ENCODE measurements around the gene IMP3.
A peak's percentile ranks its signal among the peaks of the same experiment; 100 is the strongest.

Gene IMP3

GRCh38 chr15:75672646-75673425 lies 32.8 kb upstream of the IMP3 start:
- no peak overlapping the region for H3K9ac ChIP-seq (ENCODE audit: low read depth in 1 of 2, low read length in 2 of 2)
- no peaks in the 10 kb centered on the region for H3K9me3 ChIP-seq (ENCODE audit: control insufficient read depth in 2 of 2, low read length in 2 of 2)
- H3K27me3 ChIP-seq (ENCODE audit: control insufficient read depth in 2 of 2, insufficient read depth in 2 of 2, low read length in 2 of 2): no peaks in the 10 kb centered on the region
- peak overlapping the region; percentile 33 to 56 for H3K27ac ChIP-seq (ENCODE audit: low read depth in 2 of 2, low read length in 2 of 2)
- H3K36me3 ChIP-seq (ENCODE audit: control insufficient read depth in 2 of 2, insufficient read depth in 2 of 2, low read length in 2 of 2): no peaks in the 10 kb centered on the region
- no peak overlapping the region for H3K4me3 ChIP-seq (ENCODE audit: low read length in 2 of 2)
- peaks cover 4 to 6% of the 10 kb centered on the region in 2 donors for H3K4me1 ChIP-seq (ENCODE audit: control insufficient read depth in 2 of 2, insufficient read depth in 2 of 2, low read length in 2 of 2)

DNA sequence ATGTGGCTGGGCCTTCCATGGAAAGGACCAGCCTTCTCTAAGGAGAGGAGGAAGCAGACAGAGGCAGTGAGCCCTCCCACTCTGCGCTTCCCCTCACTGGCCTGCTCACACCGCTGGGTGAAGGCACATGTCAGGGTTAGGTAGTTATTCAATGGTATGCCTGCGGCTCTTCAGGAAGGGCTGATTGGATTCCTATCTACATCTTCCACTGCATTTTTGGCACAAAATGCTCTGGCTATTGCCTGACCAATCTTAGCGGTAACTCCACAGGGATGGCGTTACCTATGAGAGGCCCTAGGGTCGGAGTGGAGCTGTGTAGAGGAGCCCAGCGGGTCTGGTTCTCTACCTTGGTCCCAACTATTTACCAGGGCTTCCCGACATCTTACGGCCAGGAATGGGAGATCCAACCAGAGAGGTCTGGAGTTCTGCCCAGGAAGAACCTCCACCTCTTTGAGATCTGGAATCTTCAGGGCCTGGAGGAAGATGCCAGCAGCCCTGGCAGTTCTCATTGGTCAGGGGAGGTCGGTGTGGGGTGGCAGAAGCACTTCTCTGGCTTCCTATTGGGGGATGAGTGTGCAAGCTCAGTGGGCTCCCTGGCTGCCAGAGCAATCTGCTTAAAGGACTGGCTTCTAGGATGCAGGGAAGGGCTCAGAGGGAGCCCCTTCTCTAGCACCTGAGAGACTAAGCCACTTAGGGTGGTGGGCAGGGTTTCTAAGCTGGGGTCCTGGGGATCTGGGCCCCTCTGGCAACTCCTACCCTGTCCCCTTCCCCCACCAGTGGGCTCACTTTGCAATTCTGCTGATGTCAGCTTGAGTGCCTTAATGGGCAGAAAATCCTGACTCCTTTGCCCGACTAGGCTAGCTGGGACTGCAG lies 31.9 kb upstream of the IMP3 start:
- Histone ChIP-seq H3K27me3 (ENCODE audit: control insufficient read depth in 2 of 2, insufficient read depth in 2 of 2, low read length in 2 of 2) (no peaks in the 10 kb centered on the region), H3K4me1 (ENCODE audit: control insufficient read depth in 2 of 2, insufficient read depth in 2 of 2, low read length in 2 of 2) (peaks cover 10 to 15% of the 10 kb centered on the region in 2 donors), H3K27ac (ENCODE audit: low read depth in 2 of 2, low read length in 2 of 2) (no peak overlapping the region), H3K9ac (ENCODE audit: low read depth in 1 of 2, low read length in 2 of 2) (no peak overlapping the region), H3K4me3 (ENCODE audit: low read length in 2 of 2) (no peak overlapping the region), H3K36me3 (ENCODE audit: control insufficient read depth in 2 of 2, insufficient read depth in 2 of 2, low read length in 2 of 2) (no peaks in the 10 kb centered on the region), H3K9me3 (ENCODE audit: control insufficient read depth in 2 of 2, low read length in 2 of 2) (no peaks in the 10 kb centered on the region)

DNA sequence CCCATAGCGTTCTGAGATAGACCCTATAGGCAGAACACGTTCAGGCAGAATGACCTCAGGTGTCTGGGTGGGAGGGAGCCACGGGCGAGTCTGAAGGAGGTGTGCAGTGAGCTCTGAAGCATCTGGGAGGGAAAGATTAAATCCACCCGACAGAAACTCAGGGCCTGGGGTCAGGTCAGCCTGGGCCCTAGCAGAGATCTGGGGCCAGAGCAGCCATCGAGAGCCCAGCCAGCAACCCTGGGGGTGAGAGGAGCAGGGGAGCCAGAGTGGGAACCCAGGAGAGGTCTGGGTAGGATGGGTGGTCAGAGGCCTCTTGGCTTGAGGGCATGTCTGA lies 29.8 kb upstream of the IMP3 start:
- Histone ChIP-seq H3K27ac (ENCODE audit: low read depth in 2 of 2, low read length in 2 of 2) (no peak overlapping the region), H3K36me3 (ENCODE audit: control insufficient read depth in 2 of 2, insufficient read depth in 2 of 2, low read length in 2 of 2) (no peaks in the 10 kb centered on the region), H3K4me1 (ENCODE audit: control insufficient read depth in 2 of 2, insufficient read depth in 2 of 2, low read length in 2 of 2) (peaks cover 16 to 28% of the 10 kb centered on the region in 2 donors), H3K9me3 (ENCODE audit: control insufficient read depth in 2 of 2, low read length in 2 of 2) (no peaks in the 10 kb centered on the region), H3K9ac (ENCODE audit: low read depth in 1 of 2, low read length in 2 of 2) (no peak overlapping the region), H3K27me3 (ENCODE audit: control insufficient read depth in 2 of 2, insufficient read depth in 2 of 2, low read length in 2 of 2) (no peaks in the 10 kb centered on the region), H3K4me3 (ENCODE audit: low read length in 2 of 2) (no peak overlapping the region)

- no peaks in the 10 kb centered on the region for H3K9me3 ChIP-seq (ENCODE audit: control insufficient read depth in 2 of 2, low read length in 2 of 2)
- H3K4me3 ChIP-seq (ENCODE audit: low read length in 2 of 2): no peak overlapping the region
- no peak overlapping the region for H3K9ac ChIP-seq (ENCODE audit: low read depth in 1 of 2, low read length in 2 of 2)
- no peak overlapping the region for H3K27ac ChIP-seq (ENCODE audit: low read depth in 2 of 2, low read length in 2 of 2)
- no peaks in the 10 kb centered on the region for H3K36me3 ChIP-seq (ENCODE audit: control insufficient read depth in 2 of 2, insufficient read depth in 2 of 2, low read length in 2 of 2)
- H3K4me1 ChIP-seq (ENCODE audit: control insufficient read depth in 2 of 2, insufficient read depth in 2 of 2, low read length in 2 of 2): peaks cover 21 to 33% of the 10 kb centered on the region in 2 donors
- no peaks in the 10 kb centered on the region for H3K27me3 ChIP-seq (ENCODE audit: control insufficient read depth in 2 of 2, insufficient read depth in 2 of 2, low read length in 2 of 2)
Measured at GRCh38 chr15:75669191-75669878, 29.3 kb upstream of the IMP3 start.

GRCh38 chr15:75666823-75667501 lies 26.9 kb upstream of the IMP3 start:
- H3K4me1 ChIP-seq (ENCODE audit: control insufficient read depth in 2 of 2, insufficient read depth in 2 of 2, low read length in 2 of 2): peaks cover 32 to 39% of the 10 kb centered on the region in 2 donors

DNA sequence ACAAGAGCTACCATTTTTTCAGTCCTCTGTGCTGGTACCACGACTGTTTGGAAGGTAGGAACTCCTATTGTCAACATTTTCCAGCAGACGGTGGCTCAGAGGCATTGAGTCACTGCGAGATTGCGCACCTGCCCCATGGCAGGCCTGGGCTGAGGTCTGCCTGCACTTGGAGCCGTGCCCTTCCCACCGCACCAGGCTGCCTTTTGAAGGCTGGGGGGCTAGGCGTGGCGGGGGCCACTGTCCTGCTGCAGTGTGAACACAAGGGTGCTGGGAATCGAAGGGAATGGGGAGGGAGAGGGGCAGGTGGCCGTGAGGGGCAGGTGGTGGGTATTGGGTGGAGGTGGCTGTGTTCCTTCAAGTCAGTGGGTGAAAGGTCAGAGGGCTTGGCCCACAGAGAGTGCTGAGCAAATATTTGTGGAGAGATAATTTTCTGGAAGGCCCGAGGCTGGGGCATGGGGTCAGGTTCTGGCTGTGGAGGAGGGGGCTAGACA lies 24.0 kb upstream of the IMP3 start:
- peak overlapping the region; percentile 9 to 10 for H3K9ac ChIP-seq (ENCODE audit: low read depth in 1 of 2, low read length in 2 of 2)
- H3K27me3 ChIP-seq (ENCODE audit: control insufficient read depth in 2 of 2, insufficient read depth in 2 of 2, low read length in 2 of 2): no peaks in the 10 kb centered on the region
- H3K9me3 ChIP-seq (ENCODE audit: control insufficient read depth in 2 of 2, low read length in 2 of 2): no peaks in the 10 kb centered on the region
- H3K4me3 ChIP-seq (ENCODE audit: low read length in 2 of 2): no peak overlapping the region
- H3K4me1 ChIP-seq (ENCODE audit: control insufficient read depth in 2 of 2, insufficient read depth in 2 of 2, low read length in 2 of 2): peaks cover 43 to 47% of the 10 kb centered on the region in 2 donors
- peak overlapping the region; percentile 24 to 40 for H3K27ac ChIP-seq (ENCODE audit: low read depth in 2 of 2, low read length in 2 of 2)
- peaks cover 0 to 7% of the 10 kb centered on the region in 2 donors for H3K36me3 ChIP-seq (ENCODE audit: control insufficient read depth in 2 of 2, insufficient read depth in 2 of 2, low read length in 2 of 2)

More at GRCh38 chr15:75666823-75667501, 26.9 kb upstream of the IMP3 start:
- no peaks in the 10 kb centered on the region for H3K9me3 ChIP-seq (ENCODE audit: control insufficient read depth in 2 of 2, low read length in 2 of 2)
- no peaks in the 10 kb centered on the region for H3K27me3 ChIP-seq (ENCODE audit: control insufficient read depth in 2 of 2, insufficient read depth in 2 of 2, low read length in 2 of 2)
- H3K36me3 ChIP-seq (ENCODE audit: control insufficient read depth in 2 of 2, insufficient read depth in 2 of 2, low read length in 2 of 2): no peaks in the 10 kb centered on the region
- peak overlapping the region; percentile 50 to 72 for H3K27ac ChIP-seq (ENCODE audit: low read depth in 2 of 2, low read length in 2 of 2)
- no peak overlapping the region for H3K4me3 ChIP-seq (ENCODE audit: low read length in 2 of 2)
- H3K9ac ChIP-seq (ENCODE audit: low read depth in 1 of 2, low read length in 2 of 2): no peak overlapping the region

DNA sequence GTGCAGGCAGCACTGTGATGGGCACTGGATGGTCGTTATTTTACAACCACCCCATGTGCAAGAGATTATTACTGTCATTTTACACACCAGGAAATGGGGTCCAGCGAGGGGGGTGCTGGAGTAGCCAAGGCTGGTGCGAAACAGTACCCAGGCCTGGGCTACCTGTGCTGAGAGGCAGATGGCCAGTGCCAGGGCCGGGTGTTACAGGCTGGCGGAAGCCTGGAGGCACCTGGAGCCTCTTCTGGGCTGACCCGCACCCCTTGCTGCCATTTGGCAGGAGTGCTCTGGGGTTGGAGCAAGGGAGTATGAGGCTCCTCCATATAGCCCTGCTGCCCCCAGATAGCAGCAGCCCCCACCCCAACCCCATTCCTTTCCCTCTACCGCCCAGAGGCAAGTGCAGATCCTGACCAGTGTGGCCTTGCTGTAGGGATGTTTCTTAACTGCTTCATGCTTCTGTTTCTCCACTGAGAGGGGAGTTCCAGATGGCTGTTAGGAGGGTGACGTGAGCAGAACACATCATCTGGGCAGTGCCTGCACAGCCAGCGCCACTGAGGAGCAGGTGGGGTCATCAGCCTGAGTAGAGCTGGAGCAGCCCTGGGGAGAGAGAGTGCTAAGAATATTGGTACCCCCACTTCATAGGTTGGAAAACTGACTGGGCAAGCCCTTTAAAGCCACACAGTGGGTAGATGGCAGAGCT lies 22.9 kb upstream of the IMP3 start:
- Histone ChIP-seq H3K36me3 (ENCODE audit: control insufficient read depth in 2 of 2, insufficient read depth in 2 of 2, low read length in 2 of 2) (peaks cover 5 to 7% of the 10 kb centered on the region in 2 donors), H3K27ac (ENCODE audit: low read depth in 2 of 2, low read length in 2 of 2) (peak overlapping the region in 1 of 2 donors; percentile 40), H3K4me1 (ENCODE audit: control insufficient read depth in 2 of 2, insufficient read depth in 2 of 2, low read length in 2 of 2) (peaks cover 43 to 47% of the 10 kb centered on the region in 2 donors), H3K4me3 (ENCODE audit: low read length in 2 of 2) (no peak overlapping the region), H3K27me3 (ENCODE audit: control insufficient read depth in 2 of 2, insufficient read depth in 2 of 2, low read length in 2 of 2) (no peaks in the 10 kb centered on the region), H3K9me3 (ENCODE audit: control insufficient read depth in 2 of 2, low read length in 2 of 2) (no peaks in the 10 kb centered on the region), H3K9ac (ENCODE audit: low read depth in 1 of 2, low read length in 2 of 2) (no peak overlapping the region)

DNA sequence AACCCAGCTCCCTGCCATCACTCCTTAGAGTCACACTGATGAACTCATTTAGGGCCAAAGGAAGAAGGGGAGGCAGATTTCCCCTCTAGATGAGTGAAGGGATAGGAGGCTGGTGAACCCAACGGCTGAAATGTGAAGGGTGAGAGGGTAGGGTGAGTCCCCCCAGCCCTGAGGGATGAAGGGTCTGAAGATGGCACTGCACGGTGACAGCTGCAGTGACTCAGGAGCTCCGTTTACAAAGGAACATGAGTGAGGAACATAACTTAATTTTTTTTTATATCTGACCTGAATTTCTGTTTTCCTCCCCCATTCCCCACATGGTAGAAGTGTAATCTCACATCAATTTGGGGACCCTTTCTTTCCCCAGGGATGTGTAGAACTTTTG lies 21.7 kb upstream of the IMP3 start:
- H3K9ac ChIP-seq (ENCODE audit: low read depth in 1 of 2, low read length in 2 of 2): peak overlapping the region in 1 of 2 donors; percentile 41
- H3K9me3 ChIP-seq (ENCODE audit: control insufficient read depth in 2 of 2, low read length in 2 of 2): no peaks in the 10 kb centered on the region
- peaks cover 35% of the 10 kb centered on the region in 2 donors for H3K4me1 ChIP-seq (ENCODE audit: control insufficient read depth in 2 of 2, insufficient read depth in 2 of 2, low read length in 2 of 2)
- H3K27me3 ChIP-seq (ENCODE audit: control insufficient read depth in 2 of 2, insufficient read depth in 2 of 2, low read length in 2 of 2): no peaks in the 10 kb centered on the region
- H3K27ac ChIP-seq (ENCODE audit: low read depth in 2 of 2, low read length in 2 of 2): peak overlapping the region; percentile 67 to 71
- peaks cover 12 to 17% of the 10 kb centered on the region in 2 donors for H3K36me3 ChIP-seq (ENCODE audit: control insufficient read depth in 2 of 2, insufficient read depth in 2 of 2, low read length in 2 of 2)
- no peak overlapping the region for H3K4me3 ChIP-seq (ENCODE audit: low read length in 2 of 2)

DNA sequence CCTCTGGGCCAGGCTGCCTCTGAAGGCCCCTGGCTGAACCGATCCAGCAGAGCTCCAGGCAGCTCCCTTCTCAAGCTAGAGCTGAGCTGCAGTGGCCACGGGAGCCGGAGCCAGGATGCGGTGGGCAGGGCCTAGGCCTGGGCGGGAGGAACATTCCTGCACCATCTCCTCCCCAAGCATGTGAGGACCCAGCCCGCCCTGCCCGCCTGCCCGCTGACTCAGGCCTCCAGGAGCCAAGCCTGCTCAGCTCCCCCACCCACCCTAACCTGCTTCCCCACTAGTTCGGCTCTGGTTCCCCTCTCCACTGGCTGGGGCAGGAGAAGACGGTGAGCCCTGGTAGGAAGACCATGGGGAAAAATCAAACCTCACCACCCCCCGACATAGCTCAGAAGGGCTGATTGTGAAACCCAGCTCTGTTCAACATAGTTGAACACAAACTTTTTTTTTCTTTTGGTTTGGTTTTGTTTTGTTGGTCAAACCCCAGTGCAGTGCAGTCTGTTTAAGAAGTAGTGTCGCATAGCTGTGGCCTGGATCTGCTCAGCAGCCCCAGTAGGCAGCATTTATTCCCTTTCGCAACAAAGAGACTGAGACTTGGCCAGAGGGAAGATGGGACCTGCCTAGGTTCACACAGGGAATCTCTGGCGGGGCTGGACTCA lies 21.2 kb upstream of the IMP3 start:
- H3K4me3 ChIP-seq (ENCODE audit: low read length in 2 of 2): no peak overlapping the region
- H3K36me3 ChIP-seq (ENCODE audit: control insufficient read depth in 2 of 2, insufficient read depth in 2 of 2, low read length in 2 of 2): peaks cover 12 to 20% of the 10 kb centered on the region in 2 donors
- no peaks in the 10 kb centered on the region for H3K27me3 ChIP-seq (ENCODE audit: control insufficient read depth in 2 of 2, insufficient read depth in 2 of 2, low read length in 2 of 2)
- H3K27ac ChIP-seq (ENCODE audit: low read depth in 2 of 2, low read length in 2 of 2): peak overlapping the region; percentile 67 to 71
- H3K4me1 ChIP-seq (ENCODE audit: control insufficient read depth in 2 of 2, insufficient read depth in 2 of 2, low read length in 2 of 2): peaks cover 30% of the 10 kb centered on the region in 2 donors
- H3K9me3 ChIP-seq (ENCODE audit: control insufficient read depth in 2 of 2, low read length in 2 of 2): no peaks in the 10 kb centered on the region
- peak overlapping the region in 1 of 2 donors; percentile 41 for H3K9ac ChIP-seq (ENCODE audit: low read depth in 1 of 2, low read length in 2 of 2)
